Stimulated activated CD8-positive, alpha-beta memory T cell treated with anti-CD3 and anti-CD28 coated beads, Interleukin-4, amount 100 ng/mL, for 48 hours (primary cell): Measurements from ENCODE around the gene CCL18.
"Not testable (repeated sequence)": the region's sequence is repeated elsewhere in the genome, so short reads cannot be mapped to it uniquely, and the experiment has no call there.

Experiments used
- DNase-seq: peaks from one replicate; pipeline ENCODE4 v3.0.0-alpha.2; 2020

The CCL18 gene

GRCh38 chr17:36104701-36105181, 40.7 kb downstream of the CCL18 start:
- no peak for DNase-seq

GRCh38 chr17:36105781-36106492, 41.9 kb downstream of the CCL18 start:
- no peak for DNase-seq

DNA sequence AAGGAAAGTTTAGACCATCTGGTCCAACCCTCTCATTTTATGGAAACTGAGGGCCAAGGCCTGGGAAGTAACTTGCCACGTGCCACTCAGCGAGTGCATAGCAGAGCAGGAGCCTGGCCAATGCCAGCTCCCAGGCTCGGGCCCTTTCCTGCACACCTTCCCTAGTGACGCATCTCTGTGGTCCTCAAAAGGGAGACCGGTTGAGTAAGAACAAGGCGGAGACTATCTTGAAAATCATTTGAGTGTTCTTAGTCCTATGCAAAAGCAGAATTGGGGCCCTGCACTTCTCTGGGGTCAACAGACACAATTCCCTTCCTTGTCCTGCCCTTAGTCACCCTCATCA, 42.4 kb downstream of the CCL18 start:
- DNase-seq: no peak

- DNase-seq: no peak
Measured at GRCh38 chr17:36107660-36108059, 43.6 kb downstream of the CCL18 start.

DNA sequence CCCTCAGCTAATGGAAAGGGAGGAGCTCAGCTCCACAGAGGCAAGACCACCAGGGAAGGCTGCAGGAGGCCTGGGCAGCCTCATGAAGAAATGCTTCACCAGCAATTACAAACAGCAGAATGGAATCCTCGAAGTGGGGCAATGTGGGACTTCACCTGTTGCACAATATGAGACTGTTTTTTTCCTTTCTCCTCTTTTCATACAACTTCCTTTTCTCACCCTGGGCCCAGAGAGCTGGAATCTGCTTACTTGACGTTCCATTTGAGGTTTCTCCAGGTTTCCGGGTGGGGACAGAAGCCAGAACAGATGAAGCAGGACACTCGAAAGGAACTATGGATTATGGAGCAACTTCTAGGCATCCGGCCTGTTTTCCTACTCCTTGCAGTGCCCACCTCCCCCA, 44.2 kb downstream of the CCL18 start:
- not testable (repeated sequence) for DNase-seq

DNA sequence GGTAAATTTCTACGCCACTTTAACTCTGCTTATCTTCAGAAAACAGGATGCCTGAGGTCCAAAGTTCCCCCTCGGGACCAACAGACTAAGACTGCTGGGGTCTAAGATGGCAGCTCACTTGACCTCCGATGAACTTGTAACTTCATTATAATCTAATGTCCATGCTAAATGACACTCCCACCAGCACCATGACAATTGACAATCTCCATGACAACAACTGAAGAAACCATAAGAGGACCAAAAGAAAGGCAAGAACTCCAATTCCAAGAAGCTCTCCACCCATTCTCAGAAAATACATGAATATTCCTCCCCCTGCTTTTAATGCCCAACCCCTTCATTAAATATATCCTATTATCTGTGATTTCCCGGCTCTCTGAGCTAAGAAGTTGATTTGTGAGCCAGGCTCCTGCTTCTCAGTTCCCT, 47.0 kb downstream of the CCL18 start:
- no peak for DNase-seq

GRCh38 chr17:36112572-36112971, 48.5 kb downstream of the CCL18 start:
- no peak for DNase-seq

DNA sequence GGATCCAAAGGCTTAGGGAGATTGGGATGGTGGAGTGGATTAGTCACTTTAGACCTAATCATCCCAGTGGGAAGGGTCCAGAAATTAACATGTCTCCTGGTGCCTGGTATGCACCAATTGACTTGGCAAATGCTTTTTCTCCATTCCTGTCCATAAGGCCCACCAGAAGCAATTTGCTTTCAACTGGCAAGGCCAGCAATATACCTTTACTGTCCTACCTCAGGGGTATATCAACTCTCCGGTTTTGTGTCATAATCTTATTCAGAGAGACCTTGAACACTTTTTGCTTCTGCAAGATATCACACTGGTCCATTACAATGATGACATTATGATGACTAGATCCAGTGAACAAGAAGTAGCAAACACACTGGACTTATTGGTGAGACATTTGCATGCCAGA, 49.1 kb downstream of the CCL18 start:
- not testable (repeated sequence) for DNase-seq

GRCh38 chr17:36114971-36115648, 51.0 kb downstream of the CCL18 start:
- DNase-seq: not testable (repeated sequence)

GRCh38 chr17:36115649-36115977, 51.5 kb downstream of the CCL18 start:
- DNase-seq: not testable (repeated sequence)

DNA sequence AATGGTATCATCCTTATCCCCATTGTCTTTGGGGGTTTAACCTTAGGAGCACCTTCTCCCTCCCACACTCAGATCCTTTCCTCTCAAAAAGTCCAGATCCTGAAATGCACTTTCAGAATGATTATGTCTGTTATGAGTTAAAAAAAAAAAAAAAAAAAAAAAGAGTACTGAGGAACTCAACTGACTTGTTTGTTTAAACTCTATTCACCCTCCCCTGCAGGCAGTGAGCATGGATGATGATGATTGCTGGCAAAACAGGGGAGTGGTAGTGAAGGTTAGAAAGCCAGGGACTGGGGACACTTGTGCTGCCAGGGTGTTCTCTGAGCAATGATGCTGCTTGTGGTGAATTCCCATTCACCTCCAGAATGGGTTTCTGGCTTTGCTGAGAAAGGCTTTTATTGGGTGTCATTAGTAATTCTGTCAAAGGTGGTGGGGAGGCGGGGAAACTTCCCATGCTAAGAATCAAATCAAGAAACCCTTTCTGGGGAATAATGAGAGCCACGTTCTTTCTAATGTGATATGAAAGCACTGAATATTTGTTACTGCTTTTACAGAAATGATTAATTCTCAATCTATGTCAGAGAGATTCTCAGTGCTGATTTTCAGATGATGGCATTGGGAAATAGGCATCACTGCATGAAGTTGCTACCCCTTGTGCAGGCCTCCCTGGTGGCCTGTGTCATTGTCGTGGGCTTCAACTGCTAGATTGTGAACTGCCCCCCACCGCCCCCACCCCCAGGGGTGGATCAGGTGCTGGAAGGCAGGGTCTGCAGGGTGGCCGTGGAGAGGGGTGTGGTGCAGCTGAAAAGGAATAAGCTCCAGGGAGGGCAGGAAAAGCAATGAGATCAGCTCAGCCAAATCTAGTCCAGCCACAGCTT, 53.7 kb downstream of the CCL18 start:
- peak; percentile 59 for DNase-seq

- DNase-seq: no peak
Measured at GRCh38 chr17:36118477-36119353, 54.6 kb downstream of the CCL18 start.

- DNase-seq: no peak
Measured at GRCh38 chr17:36120221-36120620, 56.1 kb downstream of the CCL18 start.

- DNase-seq: not testable (repeated sequence)
Measured at GRCh38 chr17:36121099-36121498, 57.0 kb downstream of the CCL18 start.
